Measurements from ENCODE around the gene SEMA6C. TPM values are rescaled to one million over a fixed set of nuclear protein-coding genes. Genes with fewer than 3 reads are reported as not detected.

SEMA6C gene
- total and polyA plus RNA-seq, 2 of the 13 experiments (the other 11 are each of a cell fraction or from before 2014, with no cell fraction given) = 1.4 to 2.9 TPM

- TF ChIP-seq ZKSCAN5 (CRISPR knock-in tag; IDR thresholded peaks at IDR 0.05) (no peak), KMT2B (CRISPR knock-in tag; IDR thresholded peaks at IDR 0.05) (peak; percentile 95), POGZ (CRISPR knock-in tag; IDR thresholded peaks at IDR 0.05) (peak; percentile 87), NFIC (IDR thresholded peaks at IDR 0.05; ENCODE audit: low read length) (peak; percentile 51; the same call in 1 of the 2 replicates), ZNF564 (CRISPR knock-in tag; IDR thresholded peaks at IDR 0.05) (no peak), SMC3 (IDR thresholded peaks at IDR 0.05; ENCODE audit: low read length) (no peak), ZNF607 (CRISPR knock-in tag; IDR thresholded peaks at IDR 0.05; ENCODE audit: borderline replicate concordance) (no peak; the same call in 1 of the 2 replicates), CTCF (CRISPR knock-in tag; IDR thresholded peaks at IDR 0.05) (no peak; the same call in 1 of the 2 replicates), ZNF329 (CRISPR knock-in tag; IDR thresholded peaks at IDR 0.05; ENCODE audit: low read depth) (0 out of 2 replicates have a peak, but pooled peaks have one; percentile 37), ZFAT (CRISPR knock-in tag; conservative IDR thresholded peaks at IDR 0.05) (no peak), PLSCR1 (CRISPR knock-in tag; IDR thresholded peaks at IDR 0.05; ENCODE audit: borderline replicate concordance) (no peak), ZBTB20 (CRISPR knock-in tag; IDR thresholded peaks at IDR 0.05; ENCODE audit: borderline replicate concordance, low read depth) (no peak; the same call in 1 of the 2 replicates)
- TF ChIP-seq, protein P1, sequence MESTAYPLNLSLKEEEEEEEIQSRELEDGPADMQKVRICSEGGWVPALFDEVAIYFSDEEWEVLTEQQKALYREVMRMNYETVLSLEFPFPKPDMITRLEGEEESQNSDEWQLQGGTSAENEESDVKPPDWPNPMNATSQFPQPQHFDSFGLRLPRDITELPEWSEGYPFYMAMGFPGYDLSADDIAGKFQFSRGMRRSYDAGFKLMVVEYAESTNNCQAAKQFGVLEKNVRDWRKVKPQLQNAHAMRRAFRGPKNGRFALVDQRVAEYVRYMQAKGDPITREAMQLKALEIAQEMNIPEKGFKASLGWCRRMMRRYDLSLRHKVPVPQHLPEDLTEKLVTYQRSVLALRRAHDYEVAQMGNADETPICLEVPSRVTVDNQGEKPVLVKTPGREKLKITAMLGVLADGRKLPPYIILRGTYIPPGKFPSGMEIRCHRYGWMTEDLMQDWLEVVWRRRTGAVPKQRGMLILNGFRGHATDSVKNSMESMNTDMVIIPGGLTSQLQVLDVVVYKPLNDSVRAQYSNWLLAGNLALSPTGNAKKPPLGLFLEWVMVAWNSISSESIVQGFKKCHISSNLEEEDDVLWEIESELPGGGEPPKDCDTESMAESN (CRISPR knock-in tag; conservative IDR thresholded peaks at IDR 0.05) = 0 out of 2 replicates have a peak, but pooled peaks have one; percentile 60
Observed at GRCh38 chr1:151165738-151166504, 19.5 kb upstream of the SEMA6C start, which contains the start of the genes LYSMD1 and SCNM1 (continued).
